RWPE2 (cell line): ENCODE data around the gene TTC1.

Experiments used
- ATAC-seq: fragments of 200-7000 bp; cut with Tn5 transposase; 3 replicates; pipeline ENCODE4 v1.9.1; 2021; ENCODE audit warnings: low read depth
- DNase-seq: peaks from one replicate; pipeline ENCODE4 v3.0.0-alpha.2; 2020; ENCODE audit warnings: low spot score
- H3K27ac ChIP-seq: fragments of 450-650 bp; 2 replicates; pipeline ENCODE4 v1.5.1; 2017; ENCODE audit warnings: mild to moderate bottlenecking; ENCODE audit not compliant: poor library complexity, severe bottlenecking
- H3K27me3 ChIP-seq: fragments of 250-450 bp; sonication (Bioruptor Pico); 2 replicates; pipeline ENCODE4 v1.5.1; 2021; ENCODE audit warnings: mild to moderate bottlenecking, moderate library complexity; ENCODE audit not compliant: insufficient read depth, poor library complexity, severe bottlenecking
- H3K36me3 ChIP-seq: fragments of 250-450 bp; sonication (Bioruptor Pico); 2 replicates; pipeline ENCODE4 v1.5.1; 2020; ENCODE audit warnings: low read depth, mild to moderate bottlenecking, moderate library complexity
- H3K4me1 ChIP-seq: fragments of 250-450 bp; sonication (Bioruptor Pico); 2 replicates; pipeline ENCODE4 v1.5.1; 2021; ENCODE audit warnings: mild to moderate bottlenecking, moderate library complexity; ENCODE audit not compliant: insufficient read depth, poor library complexity, severe bottlenecking
- H3K4me3 ChIP-seq: fragments of 250-450 bp; sonication (Bioruptor Pico); 2 replicates; pipeline ENCODE4 v1.5.1; 2021; ENCODE audit warnings: mild to moderate bottlenecking, moderate library complexity; ENCODE audit not compliant: severe bottlenecking
- H3K9me3 ChIP-seq: fragments of 250-450 bp; sonication (Bioruptor Pico); 2 replicates; pipeline ENCODE4 v1.5.1; 2021; ENCODE audit warnings: mild to moderate bottlenecking, moderate library complexity; ENCODE audit not compliant: severe bottlenecking
- TF ChIP-seq, protein P1 (sequence below): fragments of 450-650 bp; IDR thresholded peaks from one replicate; pipeline ENCODE4 v1.5.1; 2017; ENCODE audit warnings: mild to moderate bottlenecking, moderate library complexity; ENCODE audit not compliant: poor library complexity, severe bottlenecking

The TTC1 gene, protein sequence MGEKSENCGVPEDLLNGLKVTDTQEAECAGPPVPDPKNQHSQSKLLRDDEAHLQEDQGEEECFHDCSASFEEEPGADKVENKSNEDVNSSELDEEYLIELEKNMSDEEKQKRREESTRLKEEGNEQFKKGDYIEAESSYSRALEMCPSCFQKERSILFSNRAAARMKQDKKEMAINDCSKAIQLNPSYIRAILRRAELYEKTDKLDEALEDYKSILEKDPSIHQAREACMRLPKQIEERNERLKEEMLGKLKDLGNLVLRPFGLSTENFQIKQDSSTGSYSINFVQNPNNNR

DNA sequence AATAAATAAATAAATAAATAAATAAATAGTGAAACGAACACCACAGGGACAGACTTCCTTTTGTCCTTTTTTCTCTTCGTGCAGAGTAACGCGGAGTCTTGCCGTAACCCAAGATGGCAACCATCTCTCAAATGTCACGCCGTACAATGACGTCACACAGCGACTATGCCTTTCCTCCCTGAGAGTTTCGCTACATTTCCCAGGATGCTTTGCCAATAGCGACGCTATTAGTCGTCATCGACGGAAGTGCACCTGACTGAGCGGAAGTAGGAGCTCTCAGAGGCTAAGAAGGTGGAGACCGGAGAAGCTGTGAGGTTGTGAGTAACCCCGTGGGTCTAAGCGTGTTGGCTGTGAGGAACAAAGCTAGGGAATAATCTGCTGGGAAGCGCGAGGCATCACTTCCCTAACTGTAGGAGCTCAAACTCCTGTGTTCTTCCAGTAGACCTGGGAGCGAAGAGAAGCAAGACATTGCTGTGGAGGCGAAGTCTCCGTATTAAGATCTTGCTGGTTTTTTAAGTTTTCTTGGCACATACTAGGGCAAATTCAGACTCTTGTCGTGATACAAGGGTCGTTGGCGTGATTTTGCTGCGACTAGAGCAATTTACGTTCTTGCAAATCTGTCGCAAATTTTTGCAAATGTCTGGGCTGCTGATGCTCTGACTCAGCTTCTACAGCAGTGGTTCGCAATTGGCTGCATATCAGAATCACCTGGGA is at the start of gene TTC1:
Gene TTC1, plus strand, starts transcription at position 263 of the 714 bp plus-strand sequence. CDS start 1,390 bp downstream, outside the sequence.
- DNase-seq: peak; percentile 97
- no peak within 1 kb of the TSS for H3K27ac ChIP-seq
- peaks cover 37% of the 10 kb centered on the region for H3K36me3 ChIP-seq
- H3K4me1 ChIP-seq: peaks cover 15% of the 10 kb centered on the region
- no peaks in the 10 kb centered on the region for H3K9me3 ChIP-seq
- ATAC-seq: peak; percentile 97
- TF ChIP-seq, protein P1, sequence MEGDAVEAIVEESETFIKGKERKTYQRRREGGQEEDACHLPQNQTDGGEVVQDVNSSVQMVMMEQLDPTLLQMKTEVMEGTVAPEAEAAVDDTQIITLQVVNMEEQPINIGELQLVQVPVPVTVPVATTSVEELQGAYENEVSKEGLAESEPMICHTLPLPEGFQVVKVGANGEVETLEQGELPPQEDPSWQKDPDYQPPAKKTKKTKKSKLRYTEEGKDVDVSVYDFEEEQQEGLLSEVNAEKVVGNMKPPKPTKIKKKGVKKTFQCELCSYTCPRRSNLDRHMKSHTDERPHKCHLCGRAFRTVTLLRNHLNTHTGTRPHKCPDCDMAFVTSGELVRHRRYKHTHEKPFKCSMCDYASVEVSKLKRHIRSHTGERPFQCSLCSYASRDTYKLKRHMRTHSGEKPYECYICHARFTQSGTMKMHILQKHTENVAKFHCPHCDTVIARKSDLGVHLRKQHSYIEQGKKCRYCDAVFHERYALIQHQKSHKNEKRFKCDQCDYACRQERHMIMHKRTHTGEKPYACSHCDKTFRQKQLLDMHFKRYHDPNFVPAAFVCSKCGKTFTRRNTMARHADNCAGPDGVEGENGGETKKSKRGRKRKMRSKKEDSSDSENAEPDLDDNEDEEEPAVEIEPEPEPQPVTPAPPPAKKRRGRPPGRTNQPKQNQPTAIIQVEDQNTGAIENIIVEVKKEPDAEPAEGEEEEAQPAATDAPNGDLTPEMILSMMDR: no peak
- H3K4me3 ChIP-seq: peak within 1 kb of the TSS; percentile 75
- H3K27me3 ChIP-seq: no peaks in the 10 kb centered on the region

DNA sequence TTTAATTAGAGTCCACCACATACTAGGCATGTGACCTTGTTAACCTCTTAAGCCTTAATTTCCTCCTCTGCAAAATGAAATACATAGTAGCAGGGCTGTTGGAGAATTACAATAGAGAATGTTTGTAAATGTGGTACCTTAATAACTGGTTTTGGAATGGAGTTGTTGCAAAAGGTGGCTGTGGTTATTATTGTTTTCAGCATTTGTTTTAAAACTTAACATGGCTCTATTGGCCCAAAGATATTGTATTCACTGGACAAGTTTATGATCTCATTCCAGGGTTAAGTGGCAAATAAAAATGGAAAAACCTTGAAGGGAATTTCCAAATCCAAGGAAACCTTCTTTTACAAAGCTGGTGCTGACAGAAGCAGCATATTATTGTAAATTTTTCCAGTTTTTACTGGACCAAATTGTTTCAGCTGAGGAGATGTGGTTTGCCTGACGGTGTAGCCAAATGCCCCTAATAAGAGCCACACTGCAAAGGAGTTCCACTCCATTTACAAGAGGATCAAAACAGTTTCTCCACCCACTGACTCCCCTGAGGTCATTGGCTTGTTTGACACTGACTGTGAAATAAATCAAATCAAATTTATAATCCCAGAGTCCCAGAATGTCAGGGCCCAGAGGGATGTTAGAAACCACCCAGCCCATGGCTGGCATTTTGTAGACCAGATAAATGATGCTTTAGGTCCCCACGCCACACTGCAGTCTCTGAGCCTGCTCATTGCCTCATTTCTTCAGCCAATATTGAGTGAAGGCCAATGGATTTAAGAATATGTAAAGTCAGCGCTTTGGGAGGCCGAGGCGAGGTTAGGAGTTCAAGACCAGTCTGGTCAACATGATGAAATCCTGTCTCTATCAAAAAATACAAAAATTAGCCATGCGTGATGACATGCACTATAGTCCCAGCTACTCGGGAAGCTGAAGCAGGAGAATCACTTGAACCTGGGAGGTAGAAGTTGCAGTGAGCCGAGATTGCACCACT is 47.5 kb upstream of the TTC1 start:
- Histone ChIP-seq H3K4me3 (no peak overlapping the region), H3K36me3 (no peaks in the 10 kb centered on the region), H3K9me3 (no peaks in the 10 kb centered on the region), H3K27me3 (no peaks in the 10 kb centered on the region), H3K4me1 (no peaks in the 10 kb centered on the region), H3K27ac (no peak overlapping the region)
- TF ChIP-seq, protein P1: no peak
- DNase-seq: no peak
- ATAC-seq: no peak

DNA sequence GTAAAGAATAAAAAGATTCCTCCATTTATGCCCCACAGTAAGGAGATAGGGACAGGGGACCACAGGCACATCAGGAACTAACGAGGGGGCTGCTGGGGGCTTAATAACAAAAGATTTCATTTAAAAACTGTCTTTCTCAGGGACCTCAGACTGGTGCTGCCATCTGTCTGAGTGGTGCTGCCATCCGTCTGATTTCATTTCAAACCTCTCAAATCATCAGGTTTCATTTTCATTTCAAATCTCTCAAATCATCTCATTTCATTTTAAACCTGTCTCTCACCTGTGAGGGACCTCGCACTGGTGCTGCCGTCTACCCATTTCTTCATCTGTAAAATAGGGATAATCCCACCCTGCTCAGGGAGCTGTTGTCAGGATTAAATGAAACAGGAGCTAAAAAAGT is 46.7 kb upstream of the TTC1 start:
- TF ChIP-seq, protein P1: no peak
- Histone ChIP-seq H3K36me3 (no peaks in the 10 kb centered on the region), H3K4me3 (no peak overlapping the region), H3K9me3 (no peaks in the 10 kb centered on the region), H3K27me3 (no peaks in the 10 kb centered on the region), H3K27ac (no peak overlapping the region), H3K4me1 (no peaks in the 10 kb centered on the region)
- DNase-seq (no peak), ATAC-seq (no peak)

GRCh38 chr5:159963935-159964334 is 45.0 kb upstream of the TTC1 start:
- DNase-seq (no peak), ATAC-seq (no peak)
- H3K4me3 ChIP-seq: no peak overlapping the region
- H3K4me1 ChIP-seq: no peaks in the 10 kb centered on the region
- no peaks in the 10 kb centered on the region for H3K36me3 ChIP-seq
- no peaks in the 10 kb centered on the region for H3K9me3 ChIP-seq
- H3K27me3 ChIP-seq: no peaks in the 10 kb centered on the region
- H3K27ac ChIP-seq: no peak overlapping the region
- TF ChIP-seq, protein P1: no peak
